ENCODE data around the gene WDFY3.

The WDFY3 gene

GRCh38 chr4:84877051-84877833 lies 89.2 kb downstream of the WDFY3 start:
- no peak overlapping the region for H3K27ac ChIP-seq

GRCh38 chr4:84875636-84876371 lies 90.7 kb downstream of the WDFY3 start:
- H3K27ac ChIP-seq: no peak overlapping the region
- TF ChIP-seq CTCF (conservative IDR thresholded peaks at IDR 0.05): no peak

More at GRCh38 chr4:84877051-84877833, 89.2 kb downstream of the WDFY3 start:
- no peak for TF ChIP-seq CTCF (conservative IDR thresholded peaks at IDR 0.05)

- no peak overlapping the region for H3K27ac ChIP-seq
- TF ChIP-seq CTCF (conservative IDR thresholded peaks at IDR 0.05): no peak
Measured at GRCh38 chr4:84874619-84875018, 91.9 kb downstream of the WDFY3 start.

GRCh38 chr4:84870398-84871163 lies 95.9 kb downstream of the WDFY3 start:
- TF ChIP-seq CTCF (conservative IDR thresholded peaks at IDR 0.05): no peak
- H3K27ac ChIP-seq: no peak overlapping the region

- H3K27ac ChIP-seq: no peak overlapping the region
- no peak for TF ChIP-seq CTCF (conservative IDR thresholded peaks at IDR 0.05)
Measured at GRCh38 chr4:84866295-84866694, 100.2 kb downstream of the WDFY3 start.

GRCh38 chr4:84865600-84865999 lies 100.9 kb downstream of the WDFY3 start:
- H3K27ac ChIP-seq: no peak overlapping the region
- TF ChIP-seq CTCF (conservative IDR thresholded peaks at IDR 0.05): no peak

- no peak for TF ChIP-seq CTCF (conservative IDR thresholded peaks at IDR 0.05)
Measured at GRCh38 chr4:84862064-84862463, 104.4 kb downstream of the WDFY3 start.

More at GRCh38 chr4:84862064-84862463, 104.4 kb downstream of the WDFY3 start:
- H3K27ac ChIP-seq: no peak overlapping the region
